Lower lobe of right lung (tissue), 2 donors: ENCODE measurements around the gene MAGI2. TPM values are rescaled to one million over a fixed set of nuclear protein-coding genes. Genes with fewer than 3 reads are reported as not detected.

Experiments used
- ATAC-seq, 2 donors: fragments of 200-7000 bp; cut with Tn5 transposase; one replicate each; pipeline ENCODE4 v1.9.1; 2020 to 2022; ENCODE audit warnings: mild to moderate bottlenecking in 2 of 2, moderate library complexity in 2 of 2
- DNase-seq: peaks from one replicate; pipeline ENCODE4 v3.0.0-alpha.2; 2020
- H3K27ac ChIP-seq: fragments of 200-600 bp; one replicate; pipeline ENCODE4 v1.8.0; 2022
- H3K27me3 ChIP-seq: fragments of 200-600 bp; one replicate; pipeline ENCODE4 v1.8.0; 2022; ENCODE audit warnings: low read depth
- H3K36me3 ChIP-seq: fragments of 200-600 bp; one replicate; pipeline ENCODE4 v1.8.0; 2022; ENCODE audit warnings: mild to moderate bottlenecking
- H3K4me1 ChIP-seq: fragments of 200-600 bp; one replicate; pipeline ENCODE4 v1.8.0; 2022
- H3K4me3 ChIP-seq: fragments of 200-600 bp; one replicate; pipeline ENCODE4 v1.8.0; 2022; ENCODE audit warnings: mild to moderate bottlenecking
- H3K9me3 ChIP-seq: fragments of 200-600 bp; one replicate; pipeline ENCODE4 v1.8.0; 2022
- intact Hi-C: fragments of 100-400 bp; cut with DNase I; formaldehyde crosslinking; loops from one replicate; pipeline ENCODE4 v1.11.0; 2022
- total RNA-seq: library from RNA; stranded (reverse); fragmentation: NEBNext Ultra II Directional; extraction: Animal tissue kit (Norgen Biotek cat#: 25700); gene quantifications from one replicate; pipeline ENCODE4 v1.2.1, GENCODE V29; 2021
- TF ChIP-seq, protein P1 (sequence below): fragments of 200-600 bp; IDR thresholded peaks from one replicate; pipeline ENCODE4 v1.8.0; 2022; ENCODE audit warnings: antibody characterized with exemption, mild to moderate bottlenecking
- donor health status: DM: no; HTN: yes; CAD: no; lungs with severe emphysema.

MAGI2 gene
- total RNA-seq, 1 donor from 2014 or later: 15.3 TPM

DNA sequence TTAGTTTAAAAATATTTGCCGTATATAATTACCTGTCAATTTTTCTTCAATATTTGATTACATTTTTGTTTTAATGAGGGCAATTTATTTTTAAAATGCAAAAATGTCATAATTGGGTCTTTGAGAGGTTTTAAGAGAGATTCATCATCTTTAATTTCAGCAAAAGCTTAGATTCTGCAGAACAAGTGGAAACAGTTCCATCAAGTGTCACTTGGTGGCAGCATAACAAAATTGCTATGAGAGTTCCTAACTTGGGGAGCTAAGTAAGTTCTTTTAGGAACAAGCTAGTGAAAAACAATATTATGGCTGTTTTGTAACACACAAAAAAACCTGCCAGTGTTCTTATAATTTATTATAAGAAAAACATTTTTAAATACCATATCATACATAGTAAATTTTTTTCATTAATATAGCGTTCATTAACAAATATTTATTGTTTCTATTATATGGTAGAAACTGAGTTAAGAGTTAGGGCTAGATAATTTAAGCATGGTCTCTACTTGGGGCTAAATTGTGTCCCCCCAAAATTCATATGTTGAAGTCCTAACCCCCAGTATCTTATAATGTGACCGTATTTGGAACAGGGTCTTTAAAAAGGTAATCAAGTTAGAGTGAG is 155.2 kb downstream of the MAGI2 start:
- Histone ChIP-seq H3K4me1 (no peaks in the 10 kb centered on the region), H3K36me3 (no peaks in the 10 kb centered on the region), H3K4me3 (no peak overlapping the region), H3K27ac (no peak overlapping the region), H3K27me3 (no peaks in the 10 kb centered on the region), H3K9me3 (no peaks in the 10 kb centered on the region)
- TF ChIP-seq, protein P1, sequence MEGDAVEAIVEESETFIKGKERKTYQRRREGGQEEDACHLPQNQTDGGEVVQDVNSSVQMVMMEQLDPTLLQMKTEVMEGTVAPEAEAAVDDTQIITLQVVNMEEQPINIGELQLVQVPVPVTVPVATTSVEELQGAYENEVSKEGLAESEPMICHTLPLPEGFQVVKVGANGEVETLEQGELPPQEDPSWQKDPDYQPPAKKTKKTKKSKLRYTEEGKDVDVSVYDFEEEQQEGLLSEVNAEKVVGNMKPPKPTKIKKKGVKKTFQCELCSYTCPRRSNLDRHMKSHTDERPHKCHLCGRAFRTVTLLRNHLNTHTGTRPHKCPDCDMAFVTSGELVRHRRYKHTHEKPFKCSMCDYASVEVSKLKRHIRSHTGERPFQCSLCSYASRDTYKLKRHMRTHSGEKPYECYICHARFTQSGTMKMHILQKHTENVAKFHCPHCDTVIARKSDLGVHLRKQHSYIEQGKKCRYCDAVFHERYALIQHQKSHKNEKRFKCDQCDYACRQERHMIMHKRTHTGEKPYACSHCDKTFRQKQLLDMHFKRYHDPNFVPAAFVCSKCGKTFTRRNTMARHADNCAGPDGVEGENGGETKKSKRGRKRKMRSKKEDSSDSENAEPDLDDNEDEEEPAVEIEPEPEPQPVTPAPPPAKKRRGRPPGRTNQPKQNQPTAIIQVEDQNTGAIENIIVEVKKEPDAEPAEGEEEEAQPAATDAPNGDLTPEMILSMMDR: peak; percentile 72
- intact Hi-C loops: no loop called here
- DNase-seq (no peak), ATAC-seq (no peak)

DNA sequence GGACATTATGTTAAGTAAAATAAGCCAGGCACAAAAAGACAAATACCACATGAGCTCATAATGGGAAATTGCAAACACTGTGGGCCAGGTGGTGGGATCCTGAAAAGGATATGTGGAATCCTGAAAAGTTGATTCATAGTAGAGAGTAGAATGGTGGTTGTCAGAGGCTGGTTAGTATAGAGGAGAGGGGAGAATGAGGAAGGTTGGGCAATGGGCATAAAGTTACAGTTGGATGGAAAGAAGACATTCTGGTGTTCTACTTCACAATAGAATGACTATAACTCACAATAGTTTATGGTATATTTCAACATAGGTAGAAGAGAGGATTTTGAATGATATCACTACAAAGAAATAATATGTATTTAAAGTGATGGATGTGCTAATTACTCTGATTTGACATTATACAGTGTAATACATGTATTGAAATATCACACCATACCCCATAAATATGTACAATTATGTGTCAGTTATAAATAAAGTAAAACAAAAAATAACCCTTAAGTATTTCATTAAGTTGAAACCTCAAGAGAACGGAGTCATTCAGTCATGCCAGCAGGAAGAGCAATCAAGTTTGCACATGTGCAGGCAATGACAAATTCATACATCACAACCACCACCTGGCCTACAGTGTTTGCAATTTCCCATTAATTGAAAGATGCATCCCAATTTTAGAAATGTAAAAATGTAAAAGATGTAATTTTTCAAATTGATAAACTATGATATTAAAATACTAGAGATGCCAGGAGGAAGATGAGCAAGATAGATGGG is 156.7 kb downstream of the MAGI2 start:
- TF ChIP-seq, protein P1: no peak
- H3K27ac ChIP-seq: no peak overlapping the region
- H3K4me3 ChIP-seq: no peak overlapping the region
- H3K4me1 ChIP-seq: no peaks in the 10 kb centered on the region
- ATAC-seq: no peak
- H3K36me3 ChIP-seq: no peaks in the 10 kb centered on the region
- intact Hi-C loops: no loop called here
- no peak for DNase-seq
- no peaks in the 10 kb centered on the region for H3K9me3 ChIP-seq
- no peaks in the 10 kb centered on the region for H3K27me3 ChIP-seq

DNA sequence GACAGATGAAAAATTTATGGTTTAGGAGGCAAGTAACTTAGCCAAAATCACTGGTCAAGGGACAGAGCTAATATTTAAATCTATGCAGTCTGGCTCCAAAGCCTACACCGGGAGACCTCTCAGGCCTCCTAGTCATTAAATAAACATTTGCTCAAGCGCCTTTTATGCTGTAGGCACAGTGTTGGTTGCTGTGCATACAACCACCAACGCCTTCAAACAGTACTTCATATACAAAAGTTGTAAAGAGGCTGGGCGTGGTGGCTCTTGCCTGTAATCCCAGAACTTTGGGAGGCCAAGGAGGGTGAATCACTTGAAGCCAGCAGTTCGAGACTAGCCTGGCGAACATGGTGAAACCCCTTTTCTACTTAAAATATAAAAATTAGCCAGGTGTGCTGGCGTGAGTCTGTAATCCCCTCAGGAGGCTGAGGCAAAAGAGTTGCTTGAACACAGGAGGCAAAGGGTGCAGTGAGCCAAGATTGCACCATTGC is 159.8 kb downstream of the MAGI2 start:
- H3K27ac ChIP-seq: no peak overlapping the region
- intact Hi-C loops: no loop called here
- peak; percentile 93 to 98 for ATAC-seq

DNA sequence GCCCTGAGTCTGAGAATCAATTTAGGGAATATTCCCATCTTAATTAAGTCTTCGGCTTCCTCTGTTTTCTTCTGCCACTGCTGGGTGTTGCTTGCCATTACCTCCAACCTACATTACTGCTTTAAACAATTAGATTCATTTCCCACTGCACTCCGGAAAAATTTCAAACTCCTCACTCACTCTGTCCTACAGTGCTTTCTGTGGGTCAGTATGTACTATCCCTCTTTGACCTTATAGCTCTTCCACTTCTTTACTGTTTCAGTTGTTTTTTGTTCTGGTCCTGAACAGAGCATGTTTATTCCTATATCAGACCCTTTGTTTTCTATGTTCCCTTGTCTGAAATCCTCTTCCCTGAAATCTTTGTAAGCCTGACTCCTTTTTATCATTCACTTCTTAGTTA is 160.6 kb downstream of the MAGI2 start:
- ATAC-seq: no peak
- Histone ChIP-seq H3K27ac (no peak overlapping the region), H3K4me1 (no peaks in the 10 kb centered on the region), H3K27me3 (no peaks in the 10 kb centered on the region), H3K9me3 (no peaks in the 10 kb centered on the region), H3K36me3 (no peaks in the 10 kb centered on the region), H3K4me3 (no peak overlapping the region)
- intact Hi-C loops: no loop called here
- TF ChIP-seq, protein P1: no peak
- no peak for DNase-seq

More for the DNA sequence above, 159.8 kb downstream of the MAGI2 start:
- DNase-seq: peak; percentile 52
- Histone ChIP-seq H3K9me3 (no peaks in the 10 kb centered on the region), H3K4me3 (no peak overlapping the region), H3K4me1 (no peaks in the 10 kb centered on the region), H3K27me3 (no peaks in the 10 kb centered on the region), H3K36me3 (no peaks in the 10 kb centered on the region)
- TF ChIP-seq, protein P1: no peak

DNA sequence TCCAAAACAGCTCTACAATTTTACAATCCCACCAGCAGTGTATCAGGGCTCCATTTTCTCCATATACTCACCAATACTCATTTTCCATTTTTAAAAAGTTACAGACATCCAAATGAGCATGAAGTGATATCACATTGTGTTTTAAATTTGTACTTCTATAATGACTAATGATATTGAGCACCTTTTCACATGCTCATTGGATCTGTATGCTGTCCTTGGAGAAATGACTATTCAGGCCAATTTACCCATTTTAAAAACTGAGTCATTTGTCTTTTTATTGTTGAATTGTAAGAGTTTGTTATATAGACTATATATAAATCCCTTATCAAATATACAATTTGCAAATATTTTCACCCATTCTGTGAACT is 162.0 kb downstream of the MAGI2 start:
- TF ChIP-seq, protein P1: no peak
- ATAC-seq: no peak
- Histone ChIP-seq H3K36me3 (no peaks in the 10 kb centered on the region), H3K27ac (no peak overlapping the region), H3K4me3 (no peak overlapping the region), H3K27me3 (no peaks in the 10 kb centered on the region), H3K4me1 (no peaks in the 10 kb centered on the region), H3K9me3 (no peaks in the 10 kb centered on the region)
- intact Hi-C loops: no loop called here
- DNase-seq: no peak
